ENCODE data around the gene RPL28.

- TF ChIP-seq CTCF (IDR thresholded peaks at IDR 0.05), result no peak
- no peak for TF ChIP-seq POLR2A (IDR thresholded peaks at IDR 0.05)
Observed at GRCh38 chr19:55389386-55390317, 3.9 kb downstream of the RPL28 start.
